ENCODE data around the gene SIGLEC9. TPM values are rescaled to one million over a fixed set of nuclear protein-coding genes. Genes with fewer than 3 reads are reported as not detected.

SIGLEC9 gene
- total and polyA plus RNA-seq, 2 of the 8 experiments (the other 6 are each of a cell fraction or from before 2014, with no cell fraction given), result not detected

GRCh38 chr19:51108066-51108804, 16.5 kb upstream of the SIGLEC9 start, which contains the start of gene CTU1:
TSS of gene CTU1 (minus strand) at chr19:51108409. CDS start at chr19:51104569, 3,840 bp downstream.
- Histone ChIP-seq H4K8ac (ENCODE audit: extremely low read depth, insufficient read depth, low read length) (peak within 1 kb of the TSS; percentile 60; the same call in 1 of the 2 replicates), H2BK20ac (ENCODE audit: low read length) (no peak within 1 kb of the TSS), H3K27ac (ENCODE audit: low read depth, low read length) (no peak within 1 kb of the TSS), H3K56ac (replicated peaks; ENCODE audit: insufficient read length, low read depth, low read length) (no peak within 1 kb of the TSS), H3K4me3 (ENCODE audit: extremely low read depth in 1 of 4, insufficient read depth in 2 of 4, low read depth in 3 of 4, low read length in 4 of 4) (peak within 1 kb of the TSS; percentile 69 to 92 (median 81)), H3K23ac (ENCODE audit: insufficient read length) (no peak within 1 kb of the TSS), H3K18ac (ENCODE audit: extremely low read depth, low read length) (no peak within 1 kb of the TSS), H2AFZ (ENCODE audit: low read length) (no peak within 1 kb of the TSS; the same call in 1 of the 2 replicates), H3K9me3 (ENCODE audit: insufficient read depth in 2 of 2, low read depth in 1 of 2, low read length in 1 of 2) (no peaks in the 10 kb centered on the region), H3K9ac (replicated peaks in 1 of 4; ENCODE audit: extremely low read depth in 1 of 4, low read depth in 3 of 4, low read length in 3 of 4) (peak within 1 kb of the TSS in 3 of 4 experiments; percentile 15 to 59 (median 28); a peak in 5 of 7 replicates), H4K91ac (replicated peaks; ENCODE audit: insufficient read length, low read length) (no peak within 1 kb of the TSS), H3K36me3 (ENCODE audit: control insufficient read depth in 2 of 4, insufficient read depth in 4 of 4, low read length in 3 of 4) (peaks cover 0 to 7% (median 1%) of the 10 kb centered on the region in 4 experiments; a peak in 2 of 8 replicates), H3K4me2 (ENCODE audit: insufficient read depth in 1 of 2, low read depth in 2 of 2, low read length in 2 of 2) (peak within 1 kb of the TSS; percentile 88 to 89), H2BK120ac (replicated peaks; ENCODE audit: low read depth, low read length) (no peak within 1 kb of the TSS), H4K5ac (ENCODE audit: insufficient read length, low read depth, low read length) (no peak within 1 kb of the TSS), H3K4ac (replicated peaks; ENCODE audit: insufficient read length, low read depth, low read length) (no peak within 1 kb of the TSS), H3K79me2 (ENCODE audit: control insufficient read depth in 1 of 2, insufficient read depth in 2 of 2, low read length in 2 of 2) (no peaks in the 10 kb centered on the region), H3K79me1 (ENCODE audit: low read depth, low read length) (peaks cover 4% of the 10 kb centered on the region), H3K27me3 (replicated peaks in 1 of 4; ENCODE audit: control insufficient read depth in 3 of 4, extremely low read depth in 1 of 4, insufficient read depth in 3 of 4, low read length in 3 of 4) (peaks cover 0 to 13% (median 0%) of the 10 kb centered on the region in 4 experiments; a peak in 3 of 7 replicates), H2BK12ac (ENCODE audit: low read depth, low read length) (no peak within 1 kb of the TSS), H3K14ac (ENCODE audit: insufficient read length) (no peak within 1 kb of the TSS), H2BK5ac (ENCODE audit: low read depth, low read length) (no peak within 1 kb of the TSS), H3K23me2 (ENCODE audit: low read depth, low read length) (peaks cover 11% of the 10 kb centered on the region), H4K20me1 (replicated peaks in 1 of 2; ENCODE audit: control insufficient read depth in 1 of 2, insufficient read depth in 2 of 2, low read length in 2 of 2) (peaks cover 2 to 6% of the 10 kb centered on the region in 2 experiments), H2AK5ac (ENCODE audit: low read depth, low read length) (no peak within 1 kb of the TSS), H3K4me1 (replicated peaks in 1 of 4; ENCODE audit: control insufficient read depth in 3 of 4, insufficient read depth in 4 of 4, low read length in 3 of 4) (peaks cover 0 to 6% (median 0%) of the 10 kb centered on the region in 4 experiments; a peak in 3 of 7 replicates), H2BK15ac (ENCODE audit: low read length) (no peak within 1 kb of the TSS)
- FAIRE-seq (peak; percentile 97), DNase-seq (ENCODE audit: low read depth in 1 of 2, low spot score in 2 of 2) (peak; percentile 94 to 98)
- 1% methylated on average over 38 of the region's 43 CpGs; no CpG with 5 or more reads in 1 of the 2 experiments for WGBS, 2 experiments (ENCODE audit: extremely low coverage in 1 of 2, insufficient coverage in 1 of 2, insufficient read length in 1 of 2, insufficient replicate concordance in 2 of 2, low coverage in 1 of 2, low lambda C conversion rate in 2 of 2, missing lambda C conversion rate in 1 of 2)
- ChIA-PET POLR2A (ENCODE audit: partially characterized antibody) (interaction anchor here (0.7 to 0.8 kb wide), 2 partner anchors 12 to 312 kb away, joined by 3 read pairs; no protein-coding TSS in a partner anchor), CTCF (ENCODE audit: partially characterized antibody) (interaction anchor here (1.0 kb wide), 1 partner anchor 12 kb away, joined by 3 read pairs; no protein-coding TSS in a partner anchor)
- TF ChIP-seq NRF1 (IDR thresholded peaks at IDR 0.05; ENCODE audit: low read depth, low read length), result peak; percentile 81
- no peak for TF ChIP-seq KDM5A (IDR thresholded peaks at IDR 0.05; ENCODE audit: low read length)
- peak; percentile 67; the same call in 1 of the 2 replicates for TF ChIP-seq RFX5 (IDR thresholded peaks at IDR 0.05; ENCODE audit: borderline replicate concordance, low read depth, low read length)
- TF ChIP-seq HDAC6 (IDR thresholded peaks at IDR 0.05; ENCODE audit: low read depth, low read length), result no peak
- peak; percentile 78 for TF ChIP-seq CREB1 (IDR thresholded peaks at IDR 0.05)
- TF ChIP-seq BCL11A (IDR thresholded peaks at IDR 0.05; ENCODE audit: low read depth in 2 of 2, low read length in 2 of 2), result no peak
- TF ChIP-seq CHD2 (IDR thresholded peaks at IDR 0.05; ENCODE audit: low read length), result peak; percentile 43; the same call in 1 of the 2 replicates
- TF ChIP-seq TEAD4 (IDR thresholded peaks at IDR 0.05; ENCODE audit: low read depth, low read length), result 0 out of 2 replicates have a peak, but pooled peaks have one; percentile 27
- no peak for TF ChIP-seq JUN (IDR thresholded peaks at IDR 0.05; ENCODE audit: low read depth, low read length)
- TF ChIP-seq NANOG (IDR thresholded peaks at IDR 0.05; ENCODE audit: insufficient read depth, low read depth, low read length, poor library complexity, severe bottlenecking), result peak; percentile 32
- TF ChIP-seq HDAC2 (IDR thresholded peaks at IDR 0.05; ENCODE audit: borderline replicate concordance in 1 of 2, low read depth in 2 of 2, low read length in 2 of 2), result peak; percentile 49 to 81; a peak in 1 of 4 replicates

Measured in H1 (cell line).